ENCODE results near the gene DLGAP1. TPM values are rescaled to one million over a fixed set of nuclear protein-coding genes. Genes with fewer than 3 reads are reported as not detected.

DLGAP1 gene
- total and polyA plus RNA-seq, 4 donors = 0.54 to 11.8 (median 3.1) TPM

DNA sequence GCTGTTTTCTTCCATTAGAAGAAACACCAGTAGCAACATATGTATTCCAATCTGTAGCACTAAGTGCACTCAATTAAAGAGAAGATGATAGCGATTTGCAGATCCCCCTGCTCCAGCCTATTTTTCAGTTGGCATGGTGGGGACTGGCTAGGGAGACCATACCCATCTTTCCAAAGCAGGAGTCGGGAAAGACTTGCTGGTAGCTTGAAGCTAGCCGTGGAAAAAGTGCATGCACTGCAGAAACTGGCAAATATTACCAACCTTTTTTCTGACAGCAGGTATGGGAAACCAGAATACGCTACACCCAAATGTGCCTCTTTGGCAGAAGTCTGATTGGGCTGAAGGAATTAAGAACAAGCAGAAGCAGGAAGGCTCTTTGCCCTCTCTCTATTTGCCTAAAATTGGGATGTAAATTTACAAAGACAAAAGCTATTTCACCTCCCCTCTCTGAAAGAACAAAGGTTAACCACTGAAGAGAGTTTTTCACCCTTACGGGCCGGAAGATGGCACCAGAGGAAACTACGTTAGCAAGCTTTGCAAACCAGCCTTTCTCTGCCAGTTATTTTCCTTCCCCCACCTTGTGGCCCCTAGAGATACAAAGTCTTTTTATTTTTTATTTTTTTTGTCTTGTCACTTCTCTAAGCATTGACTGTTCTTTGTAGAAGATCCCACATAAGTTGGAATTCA is 273.1 kb downstream of the DLGAP1 start:
- TF ChIP-seq, protein P1, sequence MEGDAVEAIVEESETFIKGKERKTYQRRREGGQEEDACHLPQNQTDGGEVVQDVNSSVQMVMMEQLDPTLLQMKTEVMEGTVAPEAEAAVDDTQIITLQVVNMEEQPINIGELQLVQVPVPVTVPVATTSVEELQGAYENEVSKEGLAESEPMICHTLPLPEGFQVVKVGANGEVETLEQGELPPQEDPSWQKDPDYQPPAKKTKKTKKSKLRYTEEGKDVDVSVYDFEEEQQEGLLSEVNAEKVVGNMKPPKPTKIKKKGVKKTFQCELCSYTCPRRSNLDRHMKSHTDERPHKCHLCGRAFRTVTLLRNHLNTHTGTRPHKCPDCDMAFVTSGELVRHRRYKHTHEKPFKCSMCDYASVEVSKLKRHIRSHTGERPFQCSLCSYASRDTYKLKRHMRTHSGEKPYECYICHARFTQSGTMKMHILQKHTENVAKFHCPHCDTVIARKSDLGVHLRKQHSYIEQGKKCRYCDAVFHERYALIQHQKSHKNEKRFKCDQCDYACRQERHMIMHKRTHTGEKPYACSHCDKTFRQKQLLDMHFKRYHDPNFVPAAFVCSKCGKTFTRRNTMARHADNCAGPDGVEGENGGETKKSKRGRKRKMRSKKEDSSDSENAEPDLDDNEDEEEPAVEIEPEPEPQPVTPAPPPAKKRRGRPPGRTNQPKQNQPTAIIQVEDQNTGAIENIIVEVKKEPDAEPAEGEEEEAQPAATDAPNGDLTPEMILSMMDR (IDR thresholded peaks at IDR 0.05; ENCODE audit: control extremely low read depth, extremely low read depth) = no peak
- H3K9ac ChIP-seq (ENCODE audit: insufficient read depth in 1 of 2, low read length in 2 of 2) = no peak overlapping the region
- H3K4me1 ChIP-seq (ENCODE audit: control insufficient read depth in 5 of 5, insufficient read depth in 5 of 5, low read length in 5 of 5) = no peaks in the 10 kb centered on the region
- 76 to 82% methylated on average over 7 of the region's 7 CpGs for WGBS, 2 donors
- ATAC-seq (ENCODE audit: insufficient read depth, low FRiP score) = no peak
- H3K4me3 ChIP-seq = no peak overlapping the region
- DNase-seq = peak in 1 of 3 donors; percentile 17
- H3K9me3 ChIP-seq (ENCODE audit: control insufficient read depth in 4 of 4, insufficient read depth in 3 of 4, low read length in 3 of 4) = peaks cover 0 to 4% (median 1%) of the 10 kb centered on the region in 4 donors
- no peak overlapping the region for H3K27ac ChIP-seq (ENCODE audit: low read depth in 1 of 2, low read length in 1 of 2)
- H3K27me3 ChIP-seq (ENCODE audit: control insufficient read depth in 3 of 3, insufficient read depth in 3 of 3, low read length in 2 of 3) = no peaks in the 10 kb centered on the region
- H3K36me3 ChIP-seq (ENCODE audit: control insufficient read depth in 4 of 4, insufficient read depth in 4 of 4, low read length in 4 of 4) = no peaks in the 10 kb centered on the region

DNA sequence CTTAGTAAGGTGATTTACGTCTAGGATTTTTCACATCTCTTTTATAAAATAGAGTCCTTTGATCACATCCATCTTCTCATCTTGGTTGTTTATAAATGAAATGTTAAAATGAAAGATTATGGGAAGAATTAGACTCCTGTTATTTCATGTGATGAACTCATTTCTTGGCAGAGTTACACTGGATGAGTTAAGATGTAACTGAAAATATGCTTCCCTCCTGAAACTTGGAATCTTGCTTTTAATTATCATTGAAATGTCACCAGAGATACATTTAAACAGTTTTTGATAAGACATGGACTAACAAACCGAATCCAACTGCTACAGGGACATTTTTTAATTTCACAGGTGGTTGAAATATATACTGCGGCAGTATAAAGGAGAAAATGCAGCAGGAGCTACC is 274.0 kb downstream of the DLGAP1 start:
- WGBS, 2 donors = 63 to 71% methylated on average over 3 of the region's 3 CpGs
- H3K36me3 ChIP-seq (ENCODE audit: control insufficient read depth in 4 of 4, insufficient read depth in 4 of 4, low read length in 4 of 4) = no peaks in the 10 kb centered on the region
- peaks cover 0 to 3% (median 1%) of the 10 kb centered on the region in 4 donors for H3K9me3 ChIP-seq (ENCODE audit: control insufficient read depth in 4 of 4, insufficient read depth in 3 of 4, low read length in 3 of 4)
- TF ChIP-seq, protein P1 (IDR thresholded peaks at IDR 0.05; ENCODE audit: control extremely low read depth, extremely low read depth) = no peak
- H3K4me3 ChIP-seq = no peak overlapping the region
- H3K27me3 ChIP-seq (ENCODE audit: control insufficient read depth in 3 of 3, insufficient read depth in 3 of 3, low read length in 2 of 3) = no peaks in the 10 kb centered on the region
- DNase-seq (no peak), ATAC-seq (ENCODE audit: insufficient read depth, low FRiP score) (no peak)
- no peak overlapping the region for H3K27ac ChIP-seq (ENCODE audit: low read depth in 1 of 2, low read length in 1 of 2)
- no peaks in the 10 kb centered on the region for H3K4me1 ChIP-seq (ENCODE audit: control insufficient read depth in 5 of 5, insufficient read depth in 5 of 5, low read length in 5 of 5)
- no peak overlapping the region for H3K9ac ChIP-seq (ENCODE audit: insufficient read depth in 1 of 2, low read length in 2 of 2)

DNA sequence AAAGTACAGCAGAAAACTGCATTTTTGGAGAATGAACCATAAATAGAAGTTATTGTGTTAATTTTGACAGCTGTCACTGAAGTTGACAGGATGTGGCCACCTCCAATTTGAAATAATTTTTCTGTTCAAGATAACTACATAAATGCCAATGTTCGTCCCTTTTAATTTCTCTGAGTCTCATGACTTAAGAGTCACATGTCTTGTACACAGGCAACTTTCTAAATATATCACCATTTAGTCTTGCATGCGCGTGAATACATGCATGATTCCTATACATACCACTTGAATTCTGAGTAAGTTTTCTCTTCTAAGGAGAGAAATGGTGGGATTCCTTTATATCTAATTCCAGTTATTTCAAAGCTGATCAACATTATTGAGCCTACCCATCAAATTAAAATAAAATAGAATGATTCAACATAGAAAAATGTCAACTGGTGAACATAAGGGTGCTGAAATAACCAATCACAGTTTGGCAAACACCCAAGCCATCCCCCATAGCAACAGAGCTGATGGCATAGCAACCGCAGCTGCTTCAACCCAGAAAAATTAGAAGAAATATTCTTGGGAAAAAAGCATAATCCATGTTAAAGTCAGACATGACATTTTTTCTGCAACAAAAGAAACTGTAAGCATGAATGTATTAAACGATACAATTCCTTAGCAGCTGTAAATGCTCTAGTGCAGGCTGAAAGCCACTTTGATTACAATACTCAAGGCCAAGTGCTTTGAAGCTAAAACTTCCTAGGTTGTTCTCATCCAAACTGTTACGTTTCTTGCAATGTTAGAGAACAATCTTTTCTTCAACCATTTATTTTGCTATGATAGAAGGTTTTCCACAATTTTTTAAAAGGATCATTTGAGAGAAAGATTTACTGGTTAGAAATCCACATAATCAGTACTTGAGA is 282.7 kb downstream of the DLGAP1 start:
- no peak overlapping the region for H3K27ac ChIP-seq (ENCODE audit: low read depth in 1 of 2, low read length in 1 of 2)
- TF ChIP-seq, protein P1 (IDR thresholded peaks at IDR 0.05; ENCODE audit: control extremely low read depth, extremely low read depth) = no peak
- H3K4me1 ChIP-seq (ENCODE audit: control insufficient read depth in 5 of 5, insufficient read depth in 5 of 5, low read length in 5 of 5) = no peaks in the 10 kb centered on the region
- no peaks in the 10 kb centered on the region for H3K36me3 ChIP-seq (ENCODE audit: control insufficient read depth in 4 of 4, insufficient read depth in 4 of 4, low read length in 4 of 4)
- no peak overlapping the region for H3K9ac ChIP-seq (ENCODE audit: insufficient read depth in 1 of 2, low read length in 2 of 2)
- 75 to 76% methylated on average over 6 of the region's 6 CpGs for WGBS, 2 donors
- peak in 2 of 3 donors; percentile 23 to 55 for DNase-seq
- no peak for ATAC-seq (ENCODE audit: insufficient read depth, low FRiP score)
- H3K9me3 ChIP-seq (ENCODE audit: control insufficient read depth in 4 of 4, insufficient read depth in 3 of 4, low read length in 3 of 4) = no peaks in the 10 kb centered on the region
- no peak overlapping the region for H3K4me3 ChIP-seq
- no peaks in the 10 kb centered on the region for H3K27me3 ChIP-seq (ENCODE audit: control insufficient read depth in 3 of 3, insufficient read depth in 3 of 3, low read length in 2 of 3)

Data from lung (tissue), 12 donors.